Progenitor cell of endocrine pancreas (in vitro differentiated cells): ENCODE data around the gene SLC44A5. TPM values are rescaled to one million over a fixed set of nuclear protein-coding genes. Genes with fewer than 3 reads are reported as not detected.

ENCODE experiments used
- DNase-seq: peaks from one replicate; pipeline ENCODE4 v3.0.0; 2021; ENCODE audit warnings: low spot score; ENCODE audit not compliant: unreplicated experiment
- H3K27ac Mint-ChIP-seq: 2 replicates; pipeline ENCODE4 v1.8.0; 2021; ENCODE audit warnings: mild to moderate bottlenecking, moderate library complexity, mixed read lengths
- H3K27me3 Mint-ChIP-seq: 2 replicates; pipeline ENCODE4 v1.8.0; 2021; ENCODE audit warnings: mixed read lengths
- H3K36me3 Mint-ChIP-seq: 2 replicates; pipeline ENCODE4 v1.8.0; 2022; ENCODE audit warnings: mixed read lengths; ENCODE audit not compliant: insufficient read depth
- H3K4me1 Mint-ChIP-seq: 2 replicates; pipeline ENCODE4 v1.8.0; 2021; ENCODE audit warnings: low read depth, mixed read lengths
- H3K4me3 Mint-ChIP-seq: 2 replicates; pipeline ENCODE4 v1.8.0; 2021; ENCODE audit warnings: low read depth, mild to moderate bottlenecking, moderate library complexity, mixed read lengths
- H3K9me3 Mint-ChIP-seq: 2 replicates; pipeline ENCODE4 v1.8.0; 2021; ENCODE audit warnings: low read depth, mixed read lengths
- CTCF ChIP-seq: fragments of 200-600 bp; sonication (generic); IDR thresholded peaks from one replicate; pipeline ENCODE4 v1.5.0; 2021; ENCODE audit warnings: antibody characterized with exemption, mild to moderate bottlenecking; ENCODE audit not compliant: unreplicated experiment
- total RNA-seq: library from RNA; stranded (reverse); gene quantifications from 2 replicates; pipeline ENCODE4 v1.2.1, GENCODE V29; 2021

The SLC44A5 gene
- total RNA-seq, 1 donor from 2014 or later, result 8.8 TPM

- Mint-ChIP-seq H3K27me3 (no peaks in the 10 kb centered on the region), H3K27ac (no peak overlapping the region), H3K36me3 (no peaks in the 10 kb centered on the region), H3K4me3 (no peak overlapping the region), H3K4me1 (no peaks in the 10 kb centered on the region), H3K9me3 (no peaks in the 10 kb centered on the region)
- no peak for TF ChIP-seq CTCF
- DNase-seq, result no peak
These were observed 365.7 kb downstream of the SLC44A5 start for GRCh38 chr1:75245239-75245638.

GRCh38 chr1:75243124-75243523 lies 367.8 kb downstream of the SLC44A5 start:
- Mint-ChIP-seq H3K36me3 (no peaks in the 10 kb centered on the region), H3K4me1 (no peaks in the 10 kb centered on the region), H3K27ac (no peak overlapping the region), H3K4me3 (no peak overlapping the region), H3K9me3 (no peaks in the 10 kb centered on the region), H3K27me3 (no peaks in the 10 kb centered on the region)
- no peak for TF ChIP-seq CTCF
- DNase-seq, result no peak

- H3K27me3 Mint-ChIP-seq, result no peaks in the 10 kb centered on the region
- no peak overlapping the region for H3K27ac Mint-ChIP-seq
- no peaks in the 10 kb centered on the region for H3K9me3 Mint-ChIP-seq
- no peaks in the 10 kb centered on the region for H3K36me3 Mint-ChIP-seq
- no peak for TF ChIP-seq CTCF
- peaks cover 3% of the 10 kb centered on the region for H3K4me1 Mint-ChIP-seq
- no peak for DNase-seq
- no peak overlapping the region for H3K4me3 Mint-ChIP-seq
These were observed 373.6 kb downstream of the SLC44A5 start for GRCh38 chr1:75237316-75237715.

GRCh38 chr1:75234562-75234961 lies 376.4 kb downstream of the SLC44A5 start:
- no peak overlapping the region for H3K4me3 Mint-ChIP-seq
- no peaks in the 10 kb centered on the region for H3K9me3 Mint-ChIP-seq
- H3K27me3 Mint-ChIP-seq, result no peaks in the 10 kb centered on the region
- no peak for DNase-seq
- peaks cover 3% of the 10 kb centered on the region for H3K4me1 Mint-ChIP-seq
- no peak for TF ChIP-seq CTCF
- H3K27ac Mint-ChIP-seq, result no peak overlapping the region
- H3K36me3 Mint-ChIP-seq, result no peaks in the 10 kb centered on the region

GRCh38 chr1:75233302-75233929 lies 377.5 kb downstream of the SLC44A5 start:
- no peak overlapping the region for H3K4me3 Mint-ChIP-seq
- no peak overlapping the region for H3K27ac Mint-ChIP-seq
- TF ChIP-seq CTCF, result peak; percentile 80
- H3K36me3 Mint-ChIP-seq, result no peaks in the 10 kb centered on the region
- H3K4me1 Mint-ChIP-seq, result peaks cover 3% of the 10 kb centered on the region
- no peak for DNase-seq
- H3K27me3 Mint-ChIP-seq, result no peaks in the 10 kb centered on the region
- H3K9me3 Mint-ChIP-seq, result no peaks in the 10 kb centered on the region
